ENCODE measurements around the gene TRAF3.

GRCh38 chr14:102731101-102731870 is 46.0 kb upstream of the TRAF3 start:
- TF ChIP-seq CTCF (conservative IDR thresholded peaks at IDR 0.05; ENCODE audit: low read depth, low read length): no peak
- no peak for TF ChIP-seq EZH2 (IDR thresholded peaks at IDR 0.05; ENCODE audit: borderline replicate concordance, low read depth, low read length, poor library complexity, severe bottlenecking)

Data from A673 (cell line).